T-cell (primary cell): ENCODE data around the gene ETNK2. TPM values are rescaled to one million over a fixed set of nuclear protein-coding genes. Genes with fewer than 3 reads are reported as not detected.

Experiments used
- ATAC-seq, 4 experiments: fragments of 200-7000 bp in 3 of 4; fragments of 150-1000 bp in 1 of 4; cut with Tn5 transposase; replicated peaks in 1 of 4; 1 replicate in 3 of 4; 2 replicates in 1 of 4; pipeline ENCODE4 v1.10.0; 2021; ENCODE audit warnings: moderate library complexity in 3 of 4, mild to moderate bottlenecking in 2 of 4, moderate number of reproducible peaks in 1 of 4
- CTCF ChIA-PET, 2 donors: fragments of 300-600 bp; sonication (Branson Sonifier 250); formaldehyde crosslinking; loops; one replicate each; lab custom pipeline; 2022; ENCODE audit warnings: antibody characterized with exemption in 2 of 2; lab: Charles Lee
- POLR2A ChIA-PET, 2 donors: fragments of 300-600 bp; sonication (Branson Sonifier 250); formaldehyde crosslinking; loops; one replicate each; lab custom pipeline; 2022; ENCODE audit warnings: antibody characterized with exemption in 2 of 2; lab: Charles Lee
- DNase-seq, 35 experiments: peaks; one replicate each; pipeline versions ENCODE4 v3.0.0 to v3.0.0-alpha.2; 2013 to 2023
- H3K27ac ChIP-seq: one replicate; pipeline ENCODE4 v1.5.1; 2013; ENCODE audit warnings: low read length
- H3K27me3 ChIP-seq, 2 experiments: replicated peaks in 1 of 2; 1 replicate in 1 of 2; 2 replicates in 1 of 2; pipeline versions ENCODE4 v1.6.1 to v1.7.0; 2013; ENCODE audit warnings: low read length in 1 of 2, mixed read lengths in 1 of 2; ENCODE audit not compliant: control insufficient read depth in 2 of 2, insufficient read depth in 2 of 2; ENCODE audit errors: extremely low read depth in 1 of 2
- H3K36me3 ChIP-seq, 2 donors: 1 replicate in 1 of 2; 2 replicates in 1 of 2; pipeline versions ENCODE4 v1.6.1 to v1.7.0; 2013; ENCODE audit warnings: low read length in 1 of 2; ENCODE audit not compliant: control insufficient read depth in 2 of 2, insufficient read depth in 1 of 2; ENCODE audit errors: extremely low read depth in 1 of 2
- H3K4me1 ChIP-seq, 2 experiments: 1 replicate in 1 of 2; 2 replicates in 1 of 2; pipeline versions ENCODE4 v1.6.1 to v1.7.0; 2013; ENCODE audit warnings: low read length in 2 of 2, mixed read lengths in 1 of 2; ENCODE audit not compliant: insufficient read depth in 2 of 2, control insufficient read depth in 1 of 2; ENCODE audit errors: extremely low read depth in 1 of 2
- H3K4me3 ChIP-seq, 2 donors: 1 replicate in 1 of 2; 2 replicates in 1 of 2; pipeline versions ENCODE4 v1.5.1 to v1.7.0; 2013; ENCODE audit warnings: mild to moderate bottlenecking in 2 of 2, low read length in 1 of 2, moderate library complexity in 1 of 2; ENCODE audit not compliant: control insufficient read depth in 1 of 2; ENCODE audit errors: extremely low read depth in 1 of 2
- H3K9me3 ChIP-seq: 2 replicates; pipeline ENCODE4 v1.7.0; 2013
- H3K27ac Mint-ChIP-seq, 2 donors: one replicate each; pipeline ENCODE4 v1.8.0; 2020 to 2021; ENCODE audit warnings: mild to moderate bottlenecking in 2 of 2, mixed read lengths in 2 of 2
- H3K27me3 Mint-ChIP-seq, 2 donors: one replicate each; pipeline ENCODE4 v1.8.0; 2021 to 2022; ENCODE audit warnings: mixed read lengths in 2 of 2
- H3K36me3 Mint-ChIP-seq: one replicate; pipeline ENCODE4 v1.8.0; 2021; ENCODE audit warnings: mixed read lengths
- H3K4me1 Mint-ChIP-seq, 3 donors: one replicate each; pipeline ENCODE4 v1.8.0; 2020 to 2022; ENCODE audit warnings: mixed read lengths in 3 of 3, mild to moderate bottlenecking in 1 of 3
- H3K4me3 Mint-ChIP-seq, 3 donors: one replicate each; pipeline ENCODE4 v1.8.0; 2020 to 2022; ENCODE audit warnings: mild to moderate bottlenecking in 3 of 3, mixed read lengths in 3 of 3, moderate library complexity in 3 of 3
- H3K9me3 Mint-ChIP-seq, 3 donors: one replicate each; pipeline ENCODE4 v1.8.0; 2020 to 2022; ENCODE audit warnings: mixed read lengths in 3 of 3
- WGBS: methylation state at CpG from one replicate; pipeline ENCODE4 v1.1.5; 2013; ENCODE audit warnings: missing lambda C conversion rate; ENCODE audit not compliant: insufficient coverage; 5-methylcytosine and 5-hydroxymethylcytosine counted together
- total RNA-seq, 35 experiments: library from RNA in 6 of 35; stranded (reverse) in 6 of 35; fragments of 120-200 nt in 1 of 35; gene quantifications; one replicate each; pipeline versions ENCODE4 v1.2.1 to v1.2.4 and lab custom pipeline; 2013 to 2026

Gene ETNK2
- total RNA-seq, 5 donors from 2014 or later (not counting 1 experiment from before 2014, with no cell fraction given), result 3.4 to 11.1 (median 4.2) TPM

- Histone ChIP-seq H3K36me3 (no peaks in the 10 kb centered on the region), H3K27me3 (peaks cover 0 to 38% of the 10 kb centered on the region in 2 experiments), H3K4me1 (peaks cover 0 to 16% of the 10 kb centered on the region in 2 experiments), H3K9me3 (no peaks in the 10 kb centered on the region), H3K4me3 (peak overlapping the region; percentile 59 to 66), H3K27ac (no peak overlapping the region)
- Mint-ChIP-seq H3K27me3 (peaks cover 0 to 9% of the 10 kb centered on the region in 2 donors), H3K27ac (no peak overlapping the region), H3K4me1 (peaks cover 0 to 14% (median 8%) of the 10 kb centered on the region in 3 donors), H3K4me3 (peak overlapping the region; percentile 74 to 78 (median 77)), H3K9me3 (no peaks in the 10 kb centered on the region), H3K36me3 (no peaks in the 10 kb centered on the region)
- WGBS, result 71% methylated on average over 19 of the region's 33 CpGs
- peak; percentile 12 to 28 (median 21) for ATAC-seq
- ChIA-PET CTCF (interaction anchor here in 1 of 2 donors (1.2 kb wide), 1 partner anchor 656 kb away, joined by 3 read pairs; no protein-coding TSS in a partner anchor), POLR2A (interaction anchor here in 1 of 2 donors (0.5 kb wide), 1 partner anchor 21 kb away, joined by 3 read pairs; no protein-coding TSS in a partner anchor)
- peak in 10 of 35 experiments; percentile 4 to 41 (median 16) for DNase-seq
These were observed 917 bp downstream of the ETNK2 start for GRCh38 chr1:204150702-204151551.

GRCh38 chr1:204149635-204150565, 1.9 kb downstream of the ETNK2 start:
- H3K27me3 ChIP-seq, result peaks cover 0 to 35% of the 10 kb centered on the region in 2 experiments
- CTCF ChIA-PET, result no interaction called here
- POLR2A ChIA-PET, result no interaction called here
- no peaks in the 10 kb centered on the region for H3K9me3 ChIP-seq
- peak overlapping the region; percentile 28 to 74 for H3K27ac Mint-ChIP-seq
- ATAC-seq (no peak), DNase-seq (no peak)
- 92% methylated on average over 2 of the region's 16 CpGs for WGBS
- no peaks in the 10 kb centered on the region for H3K9me3 Mint-ChIP-seq
- H3K4me1 Mint-ChIP-seq, result peaks cover 0 to 14% (median 8%) of the 10 kb centered on the region in 3 donors
- peaks cover 0 to 9% of the 10 kb centered on the region in 2 donors for H3K27me3 Mint-ChIP-seq
- no peak overlapping the region for H3K4me3 ChIP-seq
- H3K27ac ChIP-seq, result no peak overlapping the region
- H3K4me3 Mint-ChIP-seq, result peak overlapping the region; percentile 74 to 78 (median 77)
- H3K36me3 ChIP-seq, result no peaks in the 10 kb centered on the region
- no peaks in the 10 kb centered on the region for H3K36me3 Mint-ChIP-seq
- peaks cover 0 to 16% of the 10 kb centered on the region in 2 experiments for H3K4me1 ChIP-seq

- ChIA-PET CTCF (no interaction called here), POLR2A (no interaction called here)
- Mint-ChIP-seq H3K4me3 (peak overlapping the region in 1 of 3 donors; percentile 6), H3K36me3 (no peaks in the 10 kb centered on the region), H3K27me3 (peaks cover 0 to 9% of the 10 kb centered on the region in 2 donors), H3K9me3 (no peaks in the 10 kb centered on the region), H3K4me1 (peaks cover 0 to 14% (median 8%) of the 10 kb centered on the region in 3 donors), H3K27ac (no peak overlapping the region)
- Histone ChIP-seq H3K27me3 (peaks cover 0 to 27% of the 10 kb centered on the region in 2 experiments), H3K4me1 (peaks cover 0 to 16% of the 10 kb centered on the region in 2 experiments), H3K9me3 (no peaks in the 10 kb centered on the region), H3K36me3 (no peaks in the 10 kb centered on the region), H3K4me3 (no peak overlapping the region), H3K27ac (no peak overlapping the region)
- ATAC-seq, result no peak
- no peak for DNase-seq
- 70% methylated on average over 2 of the region's 2 CpGs for WGBS
These were observed 2.7 kb downstream of the ETNK2 start for GRCh38 chr1:204149107-204149506.

GRCh38 chr1:204147406-204148383, 4.1 kb downstream of the ETNK2 start:
- Histone ChIP-seq H3K9me3 (no peaks in the 10 kb centered on the region), H3K27ac (no peak overlapping the region), H3K4me3 (no peak overlapping the region), H3K27me3 (peaks cover 0 to 19% of the 10 kb centered on the region in 2 experiments), H3K4me1 (peaks cover 0 to 15% of the 10 kb centered on the region in 2 experiments), H3K36me3 (no peaks in the 10 kb centered on the region)
- ATAC-seq, result no peak
- ChIA-PET POLR2A (interaction anchor here in 1 of 2 donors (0.6 kb wide), 1 partner anchor 405 kb away, joined by 4 read pairs; no protein-coding TSS in a partner anchor), CTCF (no interaction called here)
- H3K9me3 Mint-ChIP-seq, result no peaks in the 10 kb centered on the region
- H3K4me1 Mint-ChIP-seq, result peaks cover 0 to 14% (median 8%) of the 10 kb centered on the region in 3 donors
- DNase-seq, result no peak
- 75% methylated on average over 5 of the region's 13 CpGs for WGBS
- H3K4me3 Mint-ChIP-seq, result no peak overlapping the region
- H3K27ac Mint-ChIP-seq, result no peak overlapping the region
- H3K36me3 Mint-ChIP-seq, result no peaks in the 10 kb centered on the region
- H3K27me3 Mint-ChIP-seq, result peaks cover 0 to 6% of the 10 kb centered on the region in 2 donors

- peaks cover 0 to 9% of the 10 kb centered on the region in 2 experiments for H3K4me1 ChIP-seq
- no peak for ATAC-seq
- peaks cover 0 to 10% (median 4%) of the 10 kb centered on the region in 3 donors for H3K4me1 Mint-ChIP-seq
- H3K36me3 Mint-ChIP-seq, result no peaks in the 10 kb centered on the region
- H3K9me3 Mint-ChIP-seq, result no peaks in the 10 kb centered on the region
- peaks cover 0 to 13% of the 10 kb centered on the region in 2 experiments for H3K27me3 ChIP-seq
- H3K36me3 ChIP-seq, result no peaks in the 10 kb centered on the region
- ChIA-PET POLR2A (no interaction called here), CTCF (no interaction called here)
- DNase-seq, result no peak
- no peak overlapping the region for H3K4me3 ChIP-seq
- peaks cover 0 to 6% of the 10 kb centered on the region in 2 donors for H3K27me3 Mint-ChIP-seq
- H3K27ac ChIP-seq, result no peak overlapping the region
- WGBS, result 60% methylated on average over 1 of the region's 7 CpGs
- H3K27ac Mint-ChIP-seq, result no peak overlapping the region
- H3K4me3 Mint-ChIP-seq, result no peak overlapping the region
- H3K9me3 ChIP-seq, result no peaks in the 10 kb centered on the region
These were observed 4.9 kb downstream of the ETNK2 start for GRCh38 chr1:204146965-204147364.
